ENCODE results near the gene TMEM242.

Gene TMEM242

GRCh38 chr6:157251586-157252247 lies 71.6 kb downstream of the TMEM242 start:
- no peak for DNase-seq (ENCODE audit: low read depth, low spot score)

GRCh38 chr6:157249826-157250225 lies 73.5 kb downstream of the TMEM242 start:
- no peak for DNase-seq (ENCODE audit: low read depth, low spot score)

- no peak for DNase-seq (ENCODE audit: low read depth, low spot score)
These were observed 75.1 kb downstream of the TMEM242 start for GRCh38 chr6:157248264-157248663.

GRCh38 chr6:157246771-157247484 lies 76.4 kb downstream of the TMEM242 start:
- DNase-seq (ENCODE audit: low read depth, low spot score), result no peak

GRCh38 chr6:157246048-157246630 lies 77.2 kb downstream of the TMEM242 start:
- DNase-seq (ENCODE audit: low read depth, low spot score), result no peak

GRCh38 chr6:157245436-157245835 lies 77.9 kb downstream of the TMEM242 start:
- DNase-seq (ENCODE audit: low read depth, low spot score), result no peak

- no peak for DNase-seq (ENCODE audit: low read depth, low spot score)
These were observed 78.5 kb downstream of the TMEM242 start for GRCh38 chr6:157244780-157245179.

- no peak for DNase-seq (ENCODE audit: low read depth, low spot score)
These were observed 79.1 kb downstream of the TMEM242 start for GRCh38 chr6:157244175-157244574.

- DNase-seq (ENCODE audit: low read depth, low spot score), result no peak
These were observed 80.5 kb downstream of the TMEM242 start for GRCh38 chr6:157242791-157243190.

GRCh38 chr6:157240960-157241311 lies 82.4 kb downstream of the TMEM242 start:
- DNase-seq (ENCODE audit: low read depth, low spot score), result no peak

- no peak for DNase-seq (ENCODE audit: low read depth, low spot score)
These were observed 83.0 kb downstream of the TMEM242 start for GRCh38 chr6:157240059-157240959.

- DNase-seq (ENCODE audit: low read depth, low spot score), result no peak
These were observed 83.7 kb downstream of the TMEM242 start for GRCh38 chr6:157239671-157240058.

All from activated naive CD8-positive, alpha-beta T cell treated with anti-CD3 and anti-CD28 coated beads, Interleukin-2, amount 50 U/mL, for 16 hours (primary cell).